A549 (cell line): ENCODE results near the gene GPX3. TPM values are rescaled to one million over a fixed set of nuclear protein-coding genes. Genes with fewer than 3 reads are reported as not detected.

Experiments
- ATAC-seq, 2 experiments: fragments of 200-7000 bp in 1 of 2; fragments of >200 bp in 1 of 2; cut with Nextera tagmentation in 1 of 2; cut with Tn5 transposase in 1 of 2; 3 replicates each; pipeline versions ENCODE4 v1.8.0 to v1.9.1; 2018 to 2020; ENCODE audit warnings: mild to moderate bottlenecking in 1 of 2, moderate library complexity in 1 of 2
- CTCF ChIA-PET: fragments of 300-600 bp; sonication (Branson Sonifier 250); formaldehyde crosslinking; extraction: SDS; loops from one replicate; lab custom pipeline; 2021; ENCODE audit warnings: antibody characterized with exemption, inconsistent platforms; lab: Yijun Ruan, JAX
- POLR2A ChIA-PET: fragments of 350-600 bp; formaldehyde crosslinking; extraction: SDS; loops from one replicate; lab custom pipeline; 2021; ENCODE audit warnings: antibody characterized with exemption, inconsistent platforms; lab: Yijun Ruan, JAX
- DNase-seq, 2 experiments: peaks; one replicate each; pipeline versions ENCODE4 v3.0.0 to v3.0.0-alpha.2; 2011 to 2016; ENCODE audit warnings: low read depth in 1 of 2, low spot score in 1 of 2
- FAIRE-seq: peaks from 2 replicates; lab custom pipeline; 2011; peaks lifted over from hg19 to GRCh38; lab: Jason Lieb, UNC
- H3K27ac ChIP-seq, 2 experiments: fragments of >200 bp; sonication (Bioruptor Twin); formaldehyde crosslinking; 3 replicates each; pipeline ENCODE4 v1.5.1; 2016 to 2017
- H3K4me1 ChIP-seq: fragments of >200 bp; sonication (Bioruptor Twin); formaldehyde crosslinking; 3 replicates; pipeline ENCODE4 v1.6.1; 2016
- H3K4me2 ChIP-seq: fragments of >200 bp; sonication (Bioruptor Twin); formaldehyde crosslinking; 3 replicates; pipeline ENCODE4 v1.6.1; 2016
- H3K4me3 ChIP-seq: fragments of >200 bp; sonication (Bioruptor Twin); formaldehyde crosslinking; 3 replicates; pipeline ENCODE4 v1.5.1; 2016
- H3K9me3 ChIP-seq: fragments of >200 bp; sonication (Bioruptor Twin); formaldehyde crosslinking; 3 replicates; pipeline ENCODE4 v1.6.1; 2016
- CEBPB ChIP-seq, 2 experiments: fragments of >200 bp in 1 of 2; sonication (Bioruptor Twin) in 1 of 2; formaldehyde crosslinking in 1 of 2; IDR thresholded peaks; 2 replicates each; pipeline ENCODE4 v1.6.1; 2012 to 2016
- CHD2 ChIP-seq: fragments of 150-350 bp; IDR thresholded peaks from 2 replicates; pipeline ENCODE4 v1.6.1; 2014; ENCODE audit warnings: low read length; ENCODE audit not compliant: partially characterized antibody
- CHD4 ChIP-seq: fragments of 200-600 bp; sonication (generic); IDR thresholded peaks from 2 replicates; pipeline ENCODE4 v1.6.1; 2016; ENCODE audit warnings: antibody characterized with exemption, mild to moderate bottlenecking, borderline replicate concordance
- EHF ChIP-seq: fragments of 250-450 bp; sonication (Bioruptor Pico); IDR thresholded peaks from 2 replicates; pipeline ENCODE4 v1.5.0; 2020; ENCODE audit warnings: mild to moderate bottlenecking
- EHMT2 ChIP-seq: fragments of 200-600 bp; sonication (generic); IDR thresholded peaks from 2 replicates; pipeline ENCODE4 v1.6.1; 2016; ENCODE audit warnings: antibody characterized with exemption, low read depth, mild to moderate bottlenecking, moderate library complexity
- ELK1 ChIP-seq: fragments of 150-350 bp; IDR thresholded peaks from 2 replicates; pipeline ENCODE4 v1.6.1; 2014; ENCODE audit warnings: low read depth, mild to moderate bottlenecking, low read length
- FOSB ChIP-seq: fragments of 250-450 bp; sonication (Bioruptor Pico); IDR thresholded peaks from 2 replicates; pipeline ENCODE4 v1.5.0; 2020; ENCODE audit warnings: mild to moderate bottlenecking, moderate library complexity
- FOSL2 ChIP-seq, 2 experiments: fragments of 450-650 bp in 1 of 2; fragments of >200 bp in 1 of 2; sonication (Bioruptor Twin) in 1 of 2; formaldehyde crosslinking; IDR thresholded peaks; 2 replicates each; pipeline versions ENCODE4 v1.5.0 to v1.6.1; 2016 to 2020; ENCODE audit warnings: mild to moderate bottlenecking in 1 of 2, moderate library complexity in 1 of 2
- FOXS1 ChIP-seq: fragments of 250-450 bp; sonication (Bioruptor Pico); IDR thresholded peaks from 2 replicates; pipeline ENCODE4 v1.5.0; 2020; ENCODE audit warnings: mild to moderate bottlenecking, moderate library complexity
- GATA3 ChIP-seq: IDR thresholded peaks from 2 replicates; pipeline ENCODE4 v1.6.1; 2012; ENCODE audit warnings: borderline replicate concordance
- HDAC2 ChIP-seq: fragments of 200-600 bp; sonication (generic); IDR thresholded peaks from 2 replicates; pipeline ENCODE4 v1.6.1; 2016
- KDM1A ChIP-seq: fragments of 200-600 bp; sonication (generic); IDR thresholded peaks from 2 replicates; pipeline ENCODE4 v1.6.1; 2016; ENCODE audit warnings: low read depth, mild to moderate bottlenecking
- RAD21 ChIP-seq, 2 experiments: fragments of >200 bp in 1 of 2; sonication (Bioruptor Twin) in 1 of 2; formaldehyde crosslinking in 1 of 2; IDR thresholded peaks in 1 of 2; conservative IDR thresholded peaks in 1 of 2; 2 replicates in 1 of 2; 3 replicates in 1 of 2; pipeline ENCODE4 v1.6.1; 2012 to 2018; ENCODE audit warnings: inconsistent platforms in 1 of 2
- RARB ChIP-seq: fragments of 250-450 bp; sonication (Bioruptor Pico); IDR thresholded peaks from 2 replicates; pipeline ENCODE4 v1.8.0; 2021; ENCODE audit warnings: mild to moderate bottlenecking, moderate library complexity
- RCOR1 ChIP-seq: fragments of 150-350 bp; IDR thresholded peaks from 2 replicates; pipeline ENCODE4 v1.6.1; 2014; ENCODE audit warnings: antibody characterized with exemption, low read length, low read depth
- RFX5 ChIP-seq: fragments of 450-650 bp; IDR thresholded peaks from 2 replicates; pipeline ENCODE4 v1.7.1; 2014; ENCODE audit warnings: antibody characterized with exemption, mild to moderate bottlenecking, moderate library complexity
- SMC3 ChIP-seq: fragments of >200 bp; sonication (Bioruptor Twin); formaldehyde crosslinking; IDR thresholded peaks from 3 replicates; pipeline ENCODE4 v1.6.1; 2018; ENCODE audit warnings: inconsistent platforms
- TP53 ChIP-seq: fragments of 250-450 bp; sonication (Bioruptor Pico); IDR thresholded peaks from 2 replicates; pipeline ENCODE4 v1.5.0; 2021; ENCODE audit warnings: mild to moderate bottlenecking, moderate library complexity
- ZFP36 ChIP-seq: fragments of 450-650 bp; IDR thresholded peaks from 2 replicates; pipeline ENCODE4 v1.6.1; 2014; ENCODE audit warnings: borderline replicate concordance; ENCODE audit not compliant: partially characterized antibody
- ZSCAN20 ChIP-seq: fragments of 250-450 bp; sonication (Bioruptor Pico); IDR thresholded peaks from 2 replicates; pipeline ENCODE4 v1.8.0; 2022; ENCODE audit warnings: mild to moderate bottlenecking, moderate library complexity
- WGBS: methylation state at CpG from one replicate; pipeline ENCODE4 v1.1.6; 2017; ENCODE audit errors: missing lambda C conversion rate; 5-methylcytosine and 5-hydroxymethylcytosine counted together
- polyA plus RNA-seq, 4 experiments: library from polyadenylated mRNA; depleted of rRNA in 3 of 4; stranded (reverse); fragments of >200 nt; fragmentation: RNase III in 1 of 4; extraction: RNeasy Plus Mini Kit Qiagen cat#74134 plus additional on column Dnase treatment in 1 of 4; gene quantifications; 2 replicates in 3 of 4; 3 replicates in 1 of 4; pipeline ENCODE4 v1.2.3, GENCODE V29; 2011 to 2017
- TF ChIP-seq, protein P1 (sequence below): fragments of 250-450 bp; sonication (Bioruptor Pico); IDR thresholded peaks from 2 replicates; pipeline ENCODE4 v1.5.0; 2020; ENCODE audit warnings: low read depth, mild to moderate bottlenecking, moderate library complexity
- TF ChIP-seq, protein P2 (sequence below): fragments of >200 bp; sonication (Bioruptor Twin); formaldehyde crosslinking; IDR thresholded peaks from 3 replicates; pipeline ENCODE4 v1.5.1; 2016

The GPX3 gene
- polyA plus RNA-seq, 2 of the 4 experiments (the other 2 are of a cell fraction) = 16.2 to 26.4 TPM

- Histone ChIP-seq H3K4me1 (no peaks in the 10 kb centered on the region), H3K4me2 (no peak overlapping the region), H3K4me3 (no peak overlapping the region), H3K9me3 (no peaks in the 10 kb centered on the region), H3K27ac (no peak overlapping the region)
- CTCF ChIA-PET = interaction anchor here (1.4 to 1.6 kb wide), 2 partner anchors 32 to 175 kb away, joined by 3 to 5 read pairs; no protein-coding TSS in a partner anchor
- FAIRE-seq (no peak), ATAC-seq (peak in 1 of 2 experiments; percentile 67; a peak in 2 of 6 replicates), DNase-seq (no peak)
- TF ChIP-seq RARB (CRISPR knock-in tag) (no peak), KDM1A (no peak), FOXS1 (no peak), EHF (no peak), HDAC2 (no peak), RAD21 (conservative IDR thresholded peaks at IDR 0.05 in 1 of 2, IDR thresholded peaks at IDR 0.05 in 1 of 2) (peak in 1 of 2 experiments; percentile 51; a peak in 2 of 5 replicates), FOSB (CRISPR knock-in tag) (no peak), RCOR1 (no peak)
- TF ChIP-seq, protein P1, sequence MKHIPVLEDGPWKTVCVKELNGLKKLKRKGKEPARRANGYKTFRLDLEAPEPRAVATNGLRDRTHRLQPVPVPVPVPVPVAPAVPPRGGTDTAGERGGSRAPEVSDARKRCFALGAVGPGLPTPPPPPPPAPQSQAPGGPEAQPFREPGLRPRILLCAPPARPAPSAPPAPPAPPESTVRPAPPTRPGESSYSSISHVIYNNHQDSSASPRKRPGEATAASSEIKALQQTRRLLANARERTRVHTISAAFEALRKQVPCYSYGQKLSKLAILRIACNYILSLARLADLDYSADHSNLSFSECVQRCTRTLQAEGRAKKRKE = no peak
- TF ChIP-seq, protein P2, sequence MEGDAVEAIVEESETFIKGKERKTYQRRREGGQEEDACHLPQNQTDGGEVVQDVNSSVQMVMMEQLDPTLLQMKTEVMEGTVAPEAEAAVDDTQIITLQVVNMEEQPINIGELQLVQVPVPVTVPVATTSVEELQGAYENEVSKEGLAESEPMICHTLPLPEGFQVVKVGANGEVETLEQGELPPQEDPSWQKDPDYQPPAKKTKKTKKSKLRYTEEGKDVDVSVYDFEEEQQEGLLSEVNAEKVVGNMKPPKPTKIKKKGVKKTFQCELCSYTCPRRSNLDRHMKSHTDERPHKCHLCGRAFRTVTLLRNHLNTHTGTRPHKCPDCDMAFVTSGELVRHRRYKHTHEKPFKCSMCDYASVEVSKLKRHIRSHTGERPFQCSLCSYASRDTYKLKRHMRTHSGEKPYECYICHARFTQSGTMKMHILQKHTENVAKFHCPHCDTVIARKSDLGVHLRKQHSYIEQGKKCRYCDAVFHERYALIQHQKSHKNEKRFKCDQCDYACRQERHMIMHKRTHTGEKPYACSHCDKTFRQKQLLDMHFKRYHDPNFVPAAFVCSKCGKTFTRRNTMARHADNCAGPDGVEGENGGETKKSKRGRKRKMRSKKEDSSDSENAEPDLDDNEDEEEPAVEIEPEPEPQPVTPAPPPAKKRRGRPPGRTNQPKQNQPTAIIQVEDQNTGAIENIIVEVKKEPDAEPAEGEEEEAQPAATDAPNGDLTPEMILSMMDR = peak; percentile 7; the same call in 1 of the 3 replicates
- POLR2A ChIA-PET = no interaction called here
- 9% methylated on average over 3 of the region's 3 CpGs for WGBS
Measured at GRCh38 chr5:150989695-150990094, 30.7 kb upstream of the GPX3 start.

GRCh38 chr5:150992705-150993104, 27.7 kb upstream of the GPX3 start:
- no peak overlapping the region for H3K4me2 ChIP-seq
- WGBS = 51% methylated on average over 6 of the region's 6 CpGs
- ChIA-PET CTCF (interaction anchor here (0.7 kb wide), 1 partner anchor 190 kb away, joined by 3 read pairs; no protein-coding TSS in a partner anchor), POLR2A (no interaction called here)
- no peak overlapping the region for H3K27ac ChIP-seq
- ATAC-seq (no peak), DNase-seq (no peak), FAIRE-seq (no peak)
- no peaks in the 10 kb centered on the region for H3K4me1 ChIP-seq
- H3K4me3 ChIP-seq = no peak overlapping the region
- no peaks in the 10 kb centered on the region for H3K9me3 ChIP-seq
- no peak for TF ChIP-seq ZFP36
- no peak for TF ChIP-seq CHD2
- no peak for TF ChIP-seq HDAC2
- TF ChIP-seq RCOR1 = no peak
- no peak for TF ChIP-seq ELK1
- TF ChIP-seq FOSL2 (IDR thresholded peaks at IDR 0.05) = no peak
- TF ChIP-seq FOSL2 (CRISPR knock-in tag; IDR thresholded peaks at IDR 0.05) = no peak
- no peak for TF ChIP-seq SMC3
- TF ChIP-seq RFX5 = no peak
- no peak for TF ChIP-seq ZSCAN20 (CRISPR knock-in tag)
- no peak for TF ChIP-seq EHMT2
- TF ChIP-seq CHD4 = no peak
- TF ChIP-seq TP53 = no peak
- no peak for TF ChIP-seq CEBPB (IDR thresholded peaks at IDR 0.05)
- no peak for TF ChIP-seq GATA3
